K562 (cell line): ENCODE measurements around the gene HOXA4. TPM values are rescaled to one million over a fixed set of nuclear protein-coding genes. Genes with fewer than 3 reads are reported as not detected.

Experiments used
- ATAC-seq: fragments of 200-7000 bp; cut with Tn5 transposase; 3 replicates; pipeline ENCODE4 v1.9.1; 2020; ENCODE audit warnings: moderate library complexity
- BruUV-seq: library from RNA; stranded (reverse); fragments of 400-500 nt; replicated peaks from 2 replicates; lab custom pipeline; 2021; lab: Mats Ljungman, UMichigan
- CTCF ChIA-PET: fragments of 300-600 bp; formaldehyde crosslinking; extraction: SDS; loops from one replicate; lab custom pipeline; 2021; ENCODE audit warnings: low intra/inter-chr PET ratio; lab: Yijun Ruan, JAX
- POLR2A ChIA-PET: fragments of 300-600, 350-650 bp; sonication (Branson Sonifier 250); formaldehyde crosslinking; extraction: SDS; loops from one replicate; lab custom pipeline; 2021; ENCODE audit warnings: antibody characterized with exemption, inconsistent platforms; lab: Yijun Ruan, JAX
- DNase-seq, 4 experiments: peaks; one replicate each; pipeline versions ENCODE4 v3.0.0 to v3.0.0-alpha.2; 2011 to 2018; ENCODE audit warnings: low spot score in 3 of 4, mixed read lengths in 3 of 4; ENCODE audit errors: extremely low read depth in 1 of 4
- FAIRE-seq: peaks from 2 replicates; lab custom pipeline; 2011; peaks lifted over from hg19 to GRCh38; lab: Jason Lieb, UNC
- H2AFZ ChIP-seq: 2 replicates; pipeline ENCODE4 v1.6.0; 2011; ENCODE audit warnings: low read depth, low read length, control low read depth, inconsistent platforms
- H3K27ac ChIP-seq: fragments of 200-600 bp; 3 replicates; pipeline ENCODE4 v1.8.0; 2011; ENCODE audit warnings: low read depth, mild to moderate bottlenecking, control low read depth, inconsistent platforms, low read length, moderate library complexity, mixed read lengths; ENCODE audit errors: extremely low read depth
- H3K27me3 ChIP-seq, 2 experiments: fragments of 300-600 bp in 1 of 2; 2 replicates in 1 of 2; 3 replicates in 1 of 2; pipeline versions ENCODE4 v1.6.0 to v1.8.0; 2011; ENCODE audit warnings: inconsistent platforms in 2 of 2, low read length in 2 of 2, mild to moderate bottlenecking in 1 of 2, mixed read lengths in 1 of 2, moderate library complexity in 1 of 2; ENCODE audit not compliant: control insufficient read depth in 2 of 2, insufficient read depth in 2 of 2
- H3K36me3 ChIP-seq: fragments of 300-600 bp; 3 replicates; pipeline ENCODE4 v1.8.0; 2011; ENCODE audit warnings: mild to moderate bottlenecking, low read length, inconsistent platforms; ENCODE audit not compliant: control insufficient read depth, insufficient read depth
- H3K4me1 ChIP-seq, 2 experiments: fragments of 200-600 bp in 1 of 2; replicated peaks in 1 of 2; 2 replicates in 1 of 2; 3 replicates in 1 of 2; pipeline versions ENCODE4 v1.5.1 to v1.8.0; 2011; ENCODE audit warnings: inconsistent platforms in 2 of 2, low read length in 2 of 2, mild to moderate bottlenecking in 1 of 2, mixed read lengths in 1 of 2, moderate library complexity in 1 of 2; ENCODE audit not compliant: control insufficient read depth in 2 of 2, insufficient read depth in 2 of 2
- H3K4me2 ChIP-seq: 2 replicates; pipeline ENCODE4 v1.6.1; 2011; ENCODE audit warnings: low read length, control low read depth, inconsistent platforms, mixed read lengths; ENCODE audit not compliant: insufficient read depth
- H3K4me3 ChIP-seq: fragments of 200-600 bp; sonication (generic), shearing (Covaris generic); 2 replicates; pipeline ENCODE4 v1.5.1; 2016; ENCODE audit warnings: control low read depth, inconsistent platforms
- H3K79me2 ChIP-seq: fragments of 200-600 bp; 3 replicates; pipeline ENCODE4 v1.8.0; 2011; ENCODE audit warnings: low read length, inconsistent platforms; ENCODE audit not compliant: control insufficient read depth, insufficient read depth
- H3K9ac ChIP-seq, 2 experiments: 2 replicates each; pipeline versions ENCODE4 v1.6.0 to v1.6.1; 2011; ENCODE audit warnings: low read depth in 2 of 2, low read length in 2 of 2, control low read depth in 1 of 2, inconsistent platforms in 1 of 2, mild to moderate bottlenecking in 1 of 2, mixed read lengths in 1 of 2; ENCODE audit not compliant: insufficient read depth in 1 of 2
- H3K9me1 ChIP-seq: one replicate; pipeline ENCODE4 v1.6.0; 2011; ENCODE audit warnings: inconsistent platforms, mild to moderate bottlenecking, low read length, moderate library complexity; ENCODE audit not compliant: control insufficient read depth, insufficient read depth
- H3K9me3 ChIP-seq: replicated peaks from 2 replicates; pipeline ENCODE4 v1.5.1; 2011; ENCODE audit warnings: low read depth, low read length, inconsistent platforms; ENCODE audit not compliant: control insufficient read depth, insufficient read depth
- H4K20me1 ChIP-seq: replicated peaks from 2 replicates; pipeline ENCODE4 v1.6.1; 2011; ENCODE audit warnings: low read length, inconsistent platforms, mixed read lengths; ENCODE audit not compliant: control insufficient read depth, insufficient read depth
- CHD4 ChIP-seq: fragments of 200-600 bp; sonication (generic); IDR thresholded peaks from 3 replicates; pipeline ENCODE4 v1.6.1; 2012; ENCODE audit warnings: low read depth, mild to moderate bottlenecking, mixed read lengths, low read length, inconsistent platforms; ENCODE audit not compliant: insufficient read depth, insufficient replicate concordance, poor library complexity, severe bottlenecking
- CXXC5 ChIP-seq: fragments of 250-450 bp; sonication (Bioruptor Pico); IDR thresholded peaks from 2 replicates; pipeline ENCODE4 v1.8.0; 2022; ENCODE audit warnings: inconsistent platforms, mild to moderate bottlenecking, moderate library complexity
- EP300 ChIP-seq: IDR thresholded peaks from 2 replicates; pipeline ENCODE4 v1.6.1; 2012; ENCODE audit warnings: low read length, improper control_type of control experiment
- FOXA1 ChIP-seq: fragments of 450-650 bp; IDR thresholded peaks from 2 replicates; pipeline ENCODE4 v1.6.1; 2016; ENCODE audit warnings: mild to moderate bottlenecking, borderline replicate concordance
- HDAC8 ChIP-seq: fragments of 450-650 bp; IDR thresholded peaks from 2 replicates; pipeline ENCODE4 v1.6.1; 2016; ENCODE audit warnings: mild to moderate bottlenecking, missing genetic modification characterization, moderate library complexity, missing compliant biosample characterization
- HNRNPL ChIP-seq: fragments of 200-400 bp; formaldehyde crosslinking; IDR thresholded peaks from 2 replicates; pipeline ENCODE4 v1.6.1; 2017; ENCODE audit warnings: low read depth, mild to moderate bottlenecking, low read length
- JUNB ChIP-seq: fragments of 450-650 bp; formaldehyde crosslinking; conservative IDR thresholded peaks from 2 replicates; pipeline ENCODE4 v1.4.0; 2020; ENCODE audit warnings: mild to moderate bottlenecking
- KAT7 ChIP-seq: sonication (generic); formaldehyde crosslinking; IDR thresholded peaks from 2 replicates; pipeline ENCODE4 v1.8.0; 2022; ENCODE audit warnings: missing genetic modification reagents, mild to moderate bottlenecking, borderline replicate concordance
- NR3C1 ChIP-seq: sonication (generic); formaldehyde crosslinking; IDR thresholded peaks from 2 replicates; pipeline ENCODE4 v1.8.1; 2022; ENCODE audit warnings: missing genetic modification reagents
- PTBP1 ChIP-seq: fragments of 200-400 bp; formaldehyde crosslinking; IDR thresholded peaks from 2 replicates; pipeline ENCODE4 v1.6.1; 2017; ENCODE audit warnings: low read depth, low read length
- RBM17 ChIP-seq: fragments of 200-400 bp; formaldehyde crosslinking; IDR thresholded peaks from 2 replicates; pipeline ENCODE4 v1.6.1; 2017; ENCODE audit warnings: low read depth, mild to moderate bottlenecking, low read length, borderline replicate concordance
- RNF2 ChIP-seq: sonication (generic); IDR thresholded peaks from 2 replicates; pipeline ENCODE4 v1.6.1; 2016
- SIN3A ChIP-seq, 2 experiments: fragments of 150-350 bp in 1 of 2; IDR thresholded peaks; 2 replicates each; pipeline ENCODE4 v1.6.1; 2011 to 2016; ENCODE audit warnings: borderline replicate concordance in 2 of 2, low read depth in 2 of 2, low read length in 2 of 2, mild to moderate bottlenecking in 2 of 2, moderate library complexity in 2 of 2; ENCODE audit not compliant: control insufficient read depth in 1 of 2
- YY1 ChIP-seq, 3 experiments: IDR thresholded peaks; 2 replicates each; pipeline ENCODE4 v1.6.1; 2011; ENCODE audit warnings: low read length in 2 of 3, mild to moderate bottlenecking in 2 of 3, moderate library complexity in 2 of 3, borderline replicate concordance in 1 of 3, control low read depth in 1 of 3, low read depth in 1 of 3; ENCODE audit not compliant: insufficient read depth in 3 of 3, insufficient replicate concordance in 2 of 3, control insufficient read depth in 1 of 3, insufficient read length in 1 of 3; ENCODE audit errors: extremely low read depth in 1 of 3
- ZNF347 ChIP-seq: fragments of 450-650 bp; formaldehyde crosslinking; IDR thresholded peaks from 2 replicates; pipeline ENCODE4 v1.4.0; 2020; ENCODE audit warnings: low read depth, mild to moderate bottlenecking, moderate library complexity
- WGBS: fragments of 100-300 bp; shearing (Covaris generic); methylation state at CpG from one replicate; pipeline ENCODE4 v1.1.6; 2016; ENCODE audit warnings: low coverage, mixed read lengths; ENCODE audit not compliant: insufficient coverage; ENCODE audit errors: missing lambda C conversion rate; 5-methylcytosine and 5-hydroxymethylcytosine counted together
- in situ Hi-C: fragments of 300-500 bp; cut with MboI; formaldehyde crosslinking; loops from 4 replicates; pipeline ENCODE4 v1.15.0; 2018; ENCODE audit warnings: inconsistent platforms, mixed read lengths
- intact Hi-C: fragments of 100-400 bp; cut with micrococcal nuclease; formaldehyde crosslinking; loops from 2 replicates; pipeline ENCODE4 v1.14.2; 2022
- polyA plus RNA-seq, 8 experiments: library from polyadenylated mRNA; depleted of rRNA in 4 of 8; stranded (reverse) in 5 of 8; unstranded in 3 of 8; fragments of >200 nt; fragmentation: Nextera tagmentation in 2 of 8; fragmentation: Illumina TruSeq in 1 of 8; extraction: Ambion mirVana in 2 of 8; extraction: Trizol in 1 of 8; gene quantifications; 2 replicates each; pipeline versions ENCODE4 v1.2.1 to v1.2.3, GENCODE V29; 2011 to 2014; ENCODE audit warnings: inconsistent platforms in 1 of 8, missing spikeins in 1 of 8
- total RNA-seq, 7 experiments: library from RNA; depleted of rRNA in 6 of 7; stranded (reverse); fragments of >200 nt in 6 of 7; fragmentation: Illumina TruSeq in 2 of 7; extraction: Trizol in 2 of 7; gene quantifications; 2 replicates each; pipeline versions ENCODE4 v1.2.1 to v1.2.3, GENCODE V29; 2011 to 2021; ENCODE audit warnings: low replicate concordance in 1 of 7
- TF ChIP-seq, protein P1 (sequence below): fragments of 250-450 bp; sonication (Bioruptor Pico); IDR thresholded peaks from 2 replicates; pipeline ENCODE4 v1.4.0; 2020; ENCODE audit warnings: mild to moderate bottlenecking, moderate library complexity
- TF ChIP-seq, protein P2 (sequence below): sonication (generic); formaldehyde crosslinking; IDR thresholded peaks from 2 replicates; pipeline ENCODE4 v1.8.0; 2022; ENCODE audit warnings: mild to moderate bottlenecking, missing genetic modification reagents

Gene HOXA4
- total and polyA plus RNA-seq, 9 of the 15 experiments (the other 6 are each of a cell fraction or from before 2014, with no cell fraction given): not detected

DNA sequence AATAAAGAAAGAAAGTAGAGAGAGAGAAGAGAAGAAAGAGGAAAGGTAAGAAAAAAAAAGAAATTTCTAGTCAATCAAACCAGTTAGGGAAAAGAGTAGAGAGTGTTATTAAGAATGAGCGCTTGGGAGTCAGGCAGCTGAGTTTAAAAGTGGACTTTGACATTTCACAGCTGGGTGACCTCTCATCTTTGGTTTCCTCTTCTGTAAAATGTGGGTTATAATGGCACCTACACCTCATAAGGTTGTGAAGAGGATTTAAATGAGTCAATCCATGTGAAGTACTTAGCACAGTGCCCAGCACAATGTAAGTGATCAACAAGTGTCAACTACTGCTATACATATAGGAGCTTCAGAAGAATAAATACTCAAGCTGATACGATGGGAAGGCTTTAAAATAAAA, 46.9 kb downstream of the HOXA4 start:
- ATAC-seq: no peak
- H3K4me3 ChIP-seq: no peak overlapping the region

DNA sequence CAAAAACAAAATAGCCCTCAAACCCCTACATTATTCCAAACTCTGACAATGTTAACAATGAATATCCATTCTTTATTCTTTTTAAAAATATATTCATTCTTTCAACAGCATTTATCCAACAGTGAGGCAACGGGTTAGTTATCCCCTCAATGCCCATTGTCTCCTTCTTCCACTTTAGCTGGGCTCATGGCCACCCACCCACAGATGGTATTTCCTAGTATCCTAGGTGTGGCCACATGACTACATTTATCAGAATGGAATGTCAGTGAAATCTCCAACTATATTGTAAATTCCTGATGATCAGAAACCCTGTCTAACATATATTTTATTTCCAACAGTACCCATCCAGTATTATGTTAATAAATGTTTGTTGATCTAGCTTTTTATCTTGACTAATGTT, 48.4 kb downstream of the HOXA4 start:
- 0% methylated on average over 1 of the region's 1 CpG for WGBS
- Histone ChIP-seq H3K4me2 (no peak overlapping the region), H3K27ac (no peak overlapping the region), H3K9ac (no peak overlapping the region), H3K9me1 (no peaks in the 10 kb centered on the region), H3K79me2 (no peaks in the 10 kb centered on the region), H4K20me1 (no peaks in the 10 kb centered on the region), H3K36me3 (no peaks in the 10 kb centered on the region), H3K27me3 (peaks cover 0 to 5% of the 10 kb centered on the region in 2 experiments; a peak in 2 of 5 replicates), H3K9me3 (no peaks in the 10 kb centered on the region), H2AFZ (no peak overlapping the region), H3K4me1 (no peaks in the 10 kb centered on the region), H3K4me3 (no peak overlapping the region)
- no peak for DNase-seq
- BruUV-seq: no TSS peak
- no peak for ATAC-seq
- in situ Hi-C loops (no loop called here), intact Hi-C loops (no loop called here)
- CTCF ChIA-PET: no interaction called here
- FAIRE-seq: no peak
- POLR2A ChIA-PET: interaction anchor here (1.9 kb wide), 1 partner anchor 11 kb away, joined by 7 read pairs; no protein-coding TSS in a partner anchor
- no peak for TF ChIP-seq CXXC5 (CRISPR knock-in tag)
- no peak for TF ChIP-seq KAT7 (CRISPR knock-in tag)
- TF ChIP-seq NR3C1 (CRISPR knock-in tag): no peak
- TF ChIP-seq ZNF347 (CRISPR knock-in tag): no peak
- TF ChIP-seq CHD4: no peak
- no peak for TF ChIP-seq EP300
- TF ChIP-seq RBM17: no peak
- TF ChIP-seq JUNB (CRISPR knock-in tag): no peak
- no peak for TF ChIP-seq SIN3A (IDR thresholded peaks at IDR 0.05; ENCODE audit: borderline replicate concordance in 2 of 2, control insufficient read depth in 1 of 2, low read depth in 2 of 2, low read length in 2 of 2)
- TF ChIP-seq HNRNPL: no peak
- TF ChIP-seq, protein P1, sequence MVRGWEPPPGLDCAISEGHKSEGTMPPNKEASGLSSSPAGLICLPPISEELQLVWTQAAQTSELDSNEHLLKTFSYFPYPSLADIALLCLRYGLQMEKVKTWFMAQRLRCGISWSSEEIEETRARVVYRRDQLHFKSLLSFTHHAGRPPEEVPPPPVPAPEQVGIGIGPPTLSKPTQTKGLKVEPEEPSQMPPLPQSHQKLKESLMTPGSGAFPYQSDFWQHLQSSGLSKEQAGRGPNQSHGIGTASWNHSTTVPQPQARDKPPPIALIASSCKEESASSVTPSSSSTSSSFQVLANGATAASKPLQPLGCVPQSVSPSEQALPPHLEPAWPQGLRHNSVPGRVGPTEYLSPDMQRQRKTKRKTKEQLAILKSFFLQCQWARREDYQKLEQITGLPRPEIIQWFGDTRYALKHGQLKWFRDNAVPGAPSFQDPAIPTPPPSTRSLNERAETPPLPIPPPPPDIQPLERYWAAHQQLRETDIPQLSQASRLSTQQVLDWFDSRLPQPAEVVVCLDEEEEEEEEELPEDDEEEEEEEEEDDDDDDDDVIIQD (CRISPR knock-in tag): no peak

More for the DNA sequence above, 46.9 kb downstream of the HOXA4 start:
- no peak overlapping the region for H3K27ac ChIP-seq
- no peak for FAIRE-seq
- H3K9me1 ChIP-seq: no peaks in the 10 kb centered on the region
- H4K20me1 ChIP-seq: no peaks in the 10 kb centered on the region
- no TSS peak for BruUV-seq
- CTCF ChIA-PET: no interaction called here
- H3K4me1 ChIP-seq: peaks cover 0 to 6% of the 10 kb centered on the region in 2 experiments; a peak in 2 of 5 replicates
- no peak for DNase-seq
- intact Hi-C loops: no loop called here
- H3K79me2 ChIP-seq: no peaks in the 10 kb centered on the region
- 0% methylated on average over 2 of the region's 2 CpGs for WGBS
- no peaks in the 10 kb centered on the region for H3K36me3 ChIP-seq
- in situ Hi-C loops: no loop called here
- no peak overlapping the region for H3K9ac ChIP-seq
- no peak overlapping the region for H3K4me2 ChIP-seq
- no peak for TF ChIP-seq YY1 (IDR thresholded peaks at IDR 0.05; ENCODE audit: borderline replicate concordance in 1 of 3, control insufficient read depth in 1 of 3, extremely low read depth in 1 of 3, insufficient read depth in 3 of 3, insufficient read length in 1 of 3, insufficient replicate concordance in 2 of 3, low read depth in 1 of 3, low read length in 2 of 3)
- no peak for TF ChIP-seq RNF2
- TF ChIP-seq PTBP1: no peak
- no peak for TF ChIP-seq FOXA1
- no peak for TF ChIP-seq HDAC8 (tag)
- TF ChIP-seq, protein P2, sequence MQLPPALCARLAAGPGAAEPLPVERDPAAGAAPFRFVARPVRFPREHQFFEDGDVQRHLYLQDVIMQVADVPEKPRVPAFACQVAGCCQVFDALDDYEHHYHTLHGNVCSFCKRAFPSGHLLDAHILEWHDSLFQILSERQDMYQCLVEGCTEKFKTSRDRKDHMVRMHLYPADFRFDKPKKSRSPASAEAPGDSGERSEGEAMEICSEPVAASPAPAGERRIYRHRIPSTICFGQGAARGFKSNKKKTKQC (CRISPR knock-in tag): no peak
- peaks cover 11 to 16% of the 10 kb centered on the region in 2 experiments; a peak in 4 of 5 replicates for H3K27me3 ChIP-seq
- H3K9me3 ChIP-seq: no peaks in the 10 kb centered on the region
- no peak overlapping the region for H2AFZ ChIP-seq
- POLR2A ChIA-PET: interaction anchor here (0.7 to 1.9 kb wide), 2 partner anchors 9 to 1444 kb away, joined by 3 to 7 read pairs; no protein-coding TSS in a partner anchor
